ENCODE measurements around the gene TLX3. TPM values are rescaled to one million over a fixed set of nuclear protein-coding genes. Genes with fewer than 3 reads are reported as not detected.
"Not testable (repeated sequence)": the region's sequence is repeated elsewhere in the genome, so short reads cannot be mapped to it uniquely, and the experiment has no call there.

Gene TLX3
- total RNA-seq, 1 donor from 2014 or later: not detected

GRCh38 chr5:171344936-171345608, 36.0 kb downstream of the TLX3 start:
- no peaks in the 10 kb centered on the region for H3K9me3 Mint-ChIP-seq (ENCODE audit: unreplicated experiment)
- TF ChIP-seq CTCF (IDR thresholded peaks at IDR 0.05): no peak
- no peak for DNase-seq (ENCODE audit: extremely low spot score, unreplicated experiment)
- H3K4me1 Mint-ChIP-seq (ENCODE audit: unreplicated experiment): peaks cover 2% of the 10 kb centered on the region
- H3K4me3 Mint-ChIP-seq (ENCODE audit: unreplicated experiment): no peak overlapping the region
- no peaks in the 10 kb centered on the region for H3K36me3 Mint-ChIP-seq (ENCODE audit: unreplicated experiment)
- H3K27ac Mint-ChIP-seq (ENCODE audit: unreplicated experiment): no peak overlapping the region
- peaks cover 14% of the 10 kb centered on the region for H3K27me3 Mint-ChIP-seq (ENCODE audit: unreplicated experiment)

- Mint-ChIP-seq H3K27ac (ENCODE audit: unreplicated experiment) (no peak overlapping the region), H3K36me3 (ENCODE audit: unreplicated experiment) (no peaks in the 10 kb centered on the region), H3K4me1 (ENCODE audit: unreplicated experiment) (no peaks in the 10 kb centered on the region), H3K27me3 (ENCODE audit: unreplicated experiment) (peaks cover 13% of the 10 kb centered on the region), H3K9me3 (ENCODE audit: unreplicated experiment) (no peaks in the 10 kb centered on the region), H3K4me3 (ENCODE audit: unreplicated experiment) (no peak overlapping the region)
- no peak for TF ChIP-seq CTCF (IDR thresholded peaks at IDR 0.05)
- DNase-seq (ENCODE audit: extremely low spot score, unreplicated experiment): no peak
Observed at GRCh38 chr5:171351536-171352073, 42.6 kb downstream of the TLX3 start.

GRCh38 chr5:171355302-171355724, 46.3 kb downstream of the TLX3 start:
- TF ChIP-seq CTCF (IDR thresholded peaks at IDR 0.05): no peak
- H3K27ac Mint-ChIP-seq (ENCODE audit: unreplicated experiment): no peak overlapping the region
- peaks cover 4% of the 10 kb centered on the region for H3K27me3 Mint-ChIP-seq (ENCODE audit: unreplicated experiment)
- DNase-seq (ENCODE audit: extremely low spot score, unreplicated experiment): no peak
- no peaks in the 10 kb centered on the region for H3K9me3 Mint-ChIP-seq (ENCODE audit: unreplicated experiment)
- H3K4me3 Mint-ChIP-seq (ENCODE audit: unreplicated experiment): no peak overlapping the region
- no peaks in the 10 kb centered on the region for H3K36me3 Mint-ChIP-seq (ENCODE audit: unreplicated experiment)
- no peaks in the 10 kb centered on the region for H3K4me1 Mint-ChIP-seq (ENCODE audit: unreplicated experiment)

GRCh38 chr5:171357843-171358242, 48.8 kb downstream of the TLX3 start:
- Mint-ChIP-seq H3K9me3 (ENCODE audit: unreplicated experiment) (no peaks in the 10 kb centered on the region), H3K4me1 (ENCODE audit: unreplicated experiment) (no peaks in the 10 kb centered on the region), H3K27ac (ENCODE audit: unreplicated experiment) (no peak overlapping the region), H3K27me3 (ENCODE audit: unreplicated experiment) (no peaks in the 10 kb centered on the region), H3K4me3 (ENCODE audit: unreplicated experiment) (no peak overlapping the region), H3K36me3 (ENCODE audit: unreplicated experiment) (no peaks in the 10 kb centered on the region)
- DNase-seq (ENCODE audit: extremely low spot score, unreplicated experiment): no peak
- no peak for TF ChIP-seq CTCF (IDR thresholded peaks at IDR 0.05)

- H3K4me3 Mint-ChIP-seq (ENCODE audit: unreplicated experiment); H3K36me3 Mint-ChIP-seq (ENCODE audit: unreplicated experiment); DNase-seq (ENCODE audit: extremely low spot score, unreplicated experiment); H3K9me3 Mint-ChIP-seq (ENCODE audit: unreplicated experiment); H3K4me1 Mint-ChIP-seq (ENCODE audit: unreplicated experiment); H3K27ac Mint-ChIP-seq (ENCODE audit: unreplicated experiment): not testable (repeated sequence)
- H3K27me3 Mint-ChIP-seq (ENCODE audit: unreplicated experiment): peaks cover 18% of the 10 kb centered on the region
Observed at GRCh38 chr5:171361151-171361550, 52.1 kb downstream of the TLX3 start.

Other genes with a start within 250 kb of the TLX3 start
- gene NPM1, start 78.6 kb downstream of the TLX3 start, total RNA-seq: 1,157 and 1,175 TPM in 2 replicates
- 5.9 and 6.0 TPM in 2 replicates for gene FGF18, start 110.4 kb downstream of the TLX3 start, total RNA-seq

All from osteocyte (in vitro differentiated cells).